HepG2 (cell line): ENCODE measurements around the gene FBXW2. TPM values are rescaled to one million over a fixed set of nuclear protein-coding genes. Genes with fewer than 3 reads are reported as not detected.

ENCODE experiments used
- GMEB1 ChIP-seq: sonication (generic); formaldehyde crosslinking; IDR thresholded peaks from 2 replicates; pipeline ENCODE4 v1.5.1; 2020; ENCODE audit warnings: missing genetic modification reagents, mild to moderate bottlenecking, borderline replicate concordance
- HMGXB3 ChIP-seq: sonication (generic); formaldehyde crosslinking; IDR thresholded peaks from 2 replicates; pipeline ENCODE4 v1.4.0; 2020; ENCODE audit warnings: missing genetic modification reagents, borderline replicate concordance
- HOXA9 ChIP-seq: sonication (generic); formaldehyde crosslinking; IDR thresholded peaks from 2 replicates; pipeline ENCODE4 v1.8.1; 2022; ENCODE audit warnings: missing genetic modification reagents, mild to moderate bottlenecking, moderate library complexity, borderline replicate concordance
- ISL2 ChIP-seq: sonication (generic); formaldehyde crosslinking; IDR thresholded peaks from 2 replicates; pipeline ENCODE4 v1.5.0; 2020; ENCODE audit warnings: missing genetic modification reagents
- PRPF4 ChIP-seq: fragments of 200-400 bp; formaldehyde crosslinking; IDR thresholded peaks from 2 replicates; pipeline ENCODE4 v1.6.1; 2016; ENCODE audit warnings: low read length, low read depth; ENCODE audit not compliant: poor library complexity, severe bottlenecking
- SNAI1 ChIP-seq: sonication (generic); formaldehyde crosslinking; IDR thresholded peaks from 2 replicates; pipeline ENCODE4 v1.5.0; 2020; ENCODE audit warnings: mild to moderate bottlenecking, missing genetic modification reagents, borderline replicate concordance
- TP53 ChIP-seq: sonication (generic); formaldehyde crosslinking; conservative IDR thresholded peaks from 2 replicates; pipeline ENCODE4 v1.4.0; 2020; ENCODE audit warnings: missing genetic modification reagents
- ZFP91 ChIP-seq: sonication (generic); formaldehyde crosslinking; IDR thresholded peaks from 2 replicates; pipeline ENCODE4 v1.9.0; 2022; ENCODE audit warnings: missing genetic modification reagents, mild to moderate bottlenecking, borderline replicate concordance
- ZFYVE20 ChIP-seq: sonication (generic); formaldehyde crosslinking; IDR thresholded peaks from 2 replicates; pipeline ENCODE4 v1.8.0; 2023; ENCODE audit warnings: low read depth, mild to moderate bottlenecking, moderate library complexity, missing genetic modification reagents, borderline replicate concordance
- ZNF235 ChIP-seq: sonication (generic); formaldehyde crosslinking; IDR thresholded peaks from 2 replicates; pipeline ENCODE4 v1.8.1; 2023; ENCODE audit warnings: mild to moderate bottlenecking, missing genetic modification reagents, borderline replicate concordance
- ZNF576 ChIP-seq: sonication (generic); formaldehyde crosslinking; IDR thresholded peaks from 2 replicates; pipeline ENCODE4 v1.4.0; 2020; ENCODE audit warnings: mild to moderate bottlenecking, missing genetic modification reagents
- ZNF619 ChIP-seq: sonication (generic); formaldehyde crosslinking; IDR thresholded peaks from 2 replicates; pipeline ENCODE4 v1.4.0; 2020; ENCODE audit warnings: mild to moderate bottlenecking, missing genetic modification reagents
- ZNF687 ChIP-seq: sonication (generic); formaldehyde crosslinking; IDR thresholded peaks from 2 replicates; pipeline ENCODE4 v1.5.1; 2020; ENCODE audit warnings: mild to moderate bottlenecking, missing genetic modification reagents, moderate library complexity
- ZNF709 ChIP-seq: sonication (generic); formaldehyde crosslinking; IDR thresholded peaks from 2 replicates; pipeline ENCODE4 v1.5.0; 2020; ENCODE audit warnings: mild to moderate bottlenecking, missing genetic modification reagents
- ZNF768 ChIP-seq: sonication (generic); formaldehyde crosslinking; IDR thresholded peaks from 2 replicates; pipeline ENCODE4 v1.4.0; 2020; ENCODE audit warnings: missing genetic modification reagents
- polyA plus RNA-seq, 8 experiments: library from polyadenylated mRNA; depleted of rRNA in 3 of 8; stranded (reverse) in 7 of 8; unstranded in 1 of 8; fragments of >200 nt; fragmentation: Illumina TruSeq in 4 of 8; extraction: Trizol in 4 of 8; gene quantifications; 2 replicates each; pipeline versions ENCODE4 v1.2.1 to v1.2.3, GENCODE V29; 2011 to 2016; ENCODE audit warnings: low read depth in 4 of 8, missing spikeins in 1 of 8, mixed read lengths in 1 of 8; ENCODE audit not compliant: insufficient read depth in 1 of 8
- total RNA-seq, 5 experiments: library from RNA; depleted of rRNA; stranded (reverse); fragments of >200 nt; fragmentation: Illumina TruSeq; extraction: Trizol; gene quantifications; 2 replicates each; pipeline ENCODE4 v1.2.3, GENCODE V29; 2016; ENCODE audit warnings: low read depth in 1 of 5

FBXW2 gene
- total and polyA plus RNA-seq, 2 of the 13 experiments (the other 11 are each of a cell fraction or from before 2014, with no cell fraction given) = 35.4 to 43.1 TPM

- TF ChIP-seq HMGXB3 (CRISPR knock-in tag) (no peak), ZNF687 (peak; percentile 14; the same call in 1 of the 2 replicates), SNAI1 (CRISPR knock-in tag) (0 out of 2 replicates have a peak, but pooled peaks have one; percentile 29), PRPF4 (no peak), ZNF576 (0 out of 2 replicates have a peak, but pooled peaks have one; percentile 60), GMEB1 (CRISPR knock-in tag) (0 out of 2 replicates have a peak, but pooled peaks have one; percentile 0), ZFYVE20 (CRISPR knock-in tag) (0 out of 2 replicates have a peak, but pooled peaks have one; percentile 11), TP53 (CRISPR knock-in tag) (no peak), ISL2 (CRISPR knock-in tag) (peak; percentile 0; the same call in 1 of the 2 replicates), HOXA9 (CRISPR knock-in tag) (0 out of 2 replicates have a peak, but pooled peaks have one; percentile 39), ZNF768 (CRISPR knock-in tag) (peak; percentile 59; the same call in 1 of the 2 replicates), ZNF235 (no peak), ZNF709 (peak; percentile 15), ZFP91 (CRISPR knock-in tag) (peak; percentile 56; the same call in 1 of the 2 replicates), ZNF619 (CRISPR knock-in tag) (0 out of 2 replicates have a peak, but pooled peaks have one; percentile 29)
These were observed 78.3 kb downstream of the FBXW2 start (continued) for GRCh38 chr9:120714846-120715388.
